GM12878 (cell line): ENCODE measurements around the gene FLT3LG. TPM values are rescaled to one million over a fixed set of nuclear protein-coding genes. Genes with fewer than 3 reads are reported as not detected.

ENCODE experiments used
- ATAC-seq: fragments of 200-7000 bp; cut with Tn5 transposase; 3 replicates; pipeline ENCODE4 v1.9.1; 2020; ENCODE audit warnings: mild to moderate bottlenecking, moderate library complexity
- BruUV-seq: library from RNA; stranded (reverse); fragments of 400-500 nt; replicated peaks from 2 replicates; lab custom pipeline; 2021; lab: Mats Ljungman, UMichigan
- CTCF ChIA-PET: fragments of 300-600 bp; sonication (Branson Sonifier 250); formaldehyde crosslinking; extraction: SDS; loops from one replicate; lab custom pipeline; 2021; ENCODE audit warnings: inconsistent platforms; lab: Yijun Ruan, JAX
- POLR2A ChIA-PET: fragments of 350-600 bp; formaldehyde crosslinking; extraction: SDS; loops from one replicate; lab custom pipeline; 2021; ENCODE audit warnings: inconsistent platforms; lab: Charles Lee
- RAD21 ChIA-PET: fragments of 300-600 bp; sonication (Branson Sonifier 250); formaldehyde crosslinking; loops from one replicate; lab custom pipeline; 2023; ENCODE audit warnings: antibody characterized with exemption; ENCODE audit not compliant: unreplicated experiment; lab: Charles Lee
- SMC1A ChIA-PET: fragments of 300-600 bp; sonication (Branson Sonifier 250); formaldehyde crosslinking; loops from one replicate; lab custom pipeline; 2023; ENCODE audit not compliant: unreplicated experiment, uncharacterized antibody; lab: Charles Lee
- DNase-seq: peaks from one replicate; pipeline ENCODE4 v3.0.0-alpha.2; 2011; ENCODE audit warnings: low read depth, low spot score
- FAIRE-seq: peaks from 3 replicates; lab custom pipeline; 2011; peaks lifted over from hg19 to GRCh38; lab: Jason Lieb, UNC
- H2AFZ ChIP-seq: 2 replicates; pipeline ENCODE4 v1.6.0; 2011; ENCODE audit warnings: low read depth, low read length, control low read depth; ENCODE audit not compliant: control insufficient read depth
- H3K27ac ChIP-seq: 2 replicates; pipeline ENCODE4 v1.5.1; 2011; ENCODE audit warnings: control low read depth; ENCODE audit not compliant: control insufficient read depth, insufficient read depth
- H3K27me3 ChIP-seq, 2 experiments: replicated peaks in 1 of 2; 2 replicates each; pipeline versions ENCODE4 v1.6.0 to v1.6.1; 2011; ENCODE audit warnings: low read length in 1 of 2; ENCODE audit not compliant: control insufficient read depth in 2 of 2, insufficient read depth in 2 of 2
- H3K36me3 ChIP-seq, 2 experiments: 2 replicates each; pipeline ENCODE4 v1.5.1; 2011; ENCODE audit warnings: low read length in 1 of 2; ENCODE audit not compliant: control insufficient read depth in 2 of 2, insufficient read depth in 2 of 2
- H3K4me1 ChIP-seq: 2 replicates; pipeline ENCODE4 v1.6.1; 2011; ENCODE audit warnings: mild to moderate bottlenecking, low read length, moderate library complexity, mixed read lengths; ENCODE audit not compliant: control insufficient read depth, insufficient read depth
- H3K4me2 ChIP-seq: 2 replicates; pipeline ENCODE4 v1.6.0; 2011; ENCODE audit warnings: control low read depth; ENCODE audit not compliant: control insufficient read depth, insufficient read depth
- H3K4me3 ChIP-seq: fragments of 200-600 bp; sonication (generic); 2 replicates; pipeline ENCODE4 v1.5.1; 2016
- H3K79me2 ChIP-seq: 2 replicates; pipeline ENCODE4 v1.6.0; 2011; ENCODE audit warnings: low read length; ENCODE audit not compliant: control insufficient read depth, insufficient read depth
- H3K9ac ChIP-seq: 2 replicates; pipeline ENCODE4 v1.8.0; 2011; ENCODE audit warnings: low read length, control low read depth, mixed read lengths; ENCODE audit not compliant: control insufficient read depth, insufficient read depth
- H3K9me3 ChIP-seq: replicated peaks from 3 replicates; pipeline ENCODE4 v1.5.1; 2011; ENCODE audit warnings: mild to moderate bottlenecking, low read length; ENCODE audit not compliant: control insufficient read depth, insufficient read depth
- H4K20me1 ChIP-seq: 2 replicates; pipeline ENCODE4 v1.6.0; 2011; ENCODE audit not compliant: control insufficient read depth, insufficient read depth
- BCLAF1 ChIP-seq: fragments of 450-650 bp; IDR thresholded peaks from 2 replicates; pipeline ENCODE4 v1.6.1; 2017; ENCODE audit warnings: antibody characterized with exemption, mild to moderate bottlenecking, moderate library complexity
- ETV6 ChIP-seq, 2 experiments: fragments of 450-650 bp in 1 of 2; IDR thresholded peaks in 1 of 2; conservative IDR thresholded peaks in 1 of 2; 2 replicates each; pipeline ENCODE4 v1.6.1; 2014; ENCODE audit warnings: antibody characterized with exemption in 1 of 2, borderline replicate concordance in 1 of 2, low read depth in 1 of 2, mild to moderate bottlenecking in 1 of 2, moderate library complexity in 1 of 2
- IKZF1 ChIP-seq: fragments of 450-650 bp; conservative IDR thresholded peaks from 2 replicates; pipeline ENCODE4 v1.6.1; 2017; ENCODE audit warnings: antibody characterized with exemption, mild to moderate bottlenecking
- MEF2A ChIP-seq: IDR thresholded peaks from 2 replicates; pipeline ENCODE4 v1.6.1; 2011; ENCODE audit warnings: low read depth, mild to moderate bottlenecking, low read length, moderate library complexity; ENCODE audit not compliant: insufficient read depth
- POLR2AphosphoS2 ChIP-seq: IDR thresholded peaks from 2 replicates; pipeline ENCODE4 v1.6.1; 2011; ENCODE audit warnings: low read depth, mild to moderate bottlenecking, low read length, improper control_type of control experiment, moderate library complexity
- POU2F2 ChIP-seq: IDR thresholded peaks from 3 replicates; pipeline ENCODE4 v1.6.1; 2011; ENCODE audit warnings: low read depth, mild to moderate bottlenecking, low read length, borderline replicate concordance
- SIX5 ChIP-seq: IDR thresholded peaks from 2 replicates; pipeline ENCODE4 v1.6.1; 2011; ENCODE audit warnings: mild to moderate bottlenecking, low read depth, low read length, moderate library complexity; ENCODE audit not compliant: severe bottlenecking
- ZNF274 ChIP-seq: IDR thresholded peaks from one replicate; pipeline ENCODE4 v1.8.0; 2011; ENCODE audit not compliant: insufficient read length, insufficient read depth
- WGBS: methylation state at CpG from one replicate; pipeline ENCODE4 v1.1.6; 2016; ENCODE audit warnings: low lambda C conversion rate; ENCODE audit not compliant: insufficient replicate concordance, insufficient coverage; ENCODE audit errors: missing lambda C conversion rate; 5-methylcytosine and 5-hydroxymethylcytosine counted together
- in situ Hi-C: fragments of 300-500 bp; cut with MboI; formaldehyde crosslinking; loops from 9 replicates; pipeline ENCODE4 v1.14.3; 2018; ENCODE audit warnings: mixed read lengths
- intact Hi-C: fragments of 100-400 bp; cut with micrococcal nuclease; formaldehyde crosslinking; loops from one replicate; pipeline ENCODE4 v1.14.2; 2022; ENCODE audit not compliant: unreplicated experiment
- polyA plus RNA-seq, 11 experiments: library from polyadenylated mRNA; depleted of rRNA in 4 of 11; unstranded in 6 of 11; stranded (reverse) in 5 of 11; fragments of >200 nt; fragmentation: Nextera tagmentation in 4 of 11; fragmentation: Illumina TruSeq in 1 of 11; extraction: Ambion mirVana in 4 of 11; extraction: Trizol in 1 of 11; gene quantifications; 1 replicate in 1 of 11; 2 replicates in 10 of 11; pipeline versions ENCODE4 v1.2.1 to v1.2.3, GENCODE V29; 2011 to 2016; ENCODE audit warnings: inconsistent platforms in 2 of 11, missing spikeins in 2 of 11, low read depth in 1 of 11
- total RNA-seq, 4 experiments: library from RNA; depleted of rRNA in 3 of 4; stranded (reverse); fragments of >200 nt in 3 of 4; fragmentation: Illumina TruSeq in 1 of 4; extraction: Trizol in 1 of 4; gene quantifications; 2 replicates each; pipeline versions ENCODE4 v1.2.1 to v1.2.3, GENCODE V29; 2013 to 2021

Gene FLT3LG
- total and polyA plus RNA-seq, 10 of the 15 experiments (the other 5 are each of a cell fraction or from before 2014, with no cell fraction given) = 0.68 to 13.1 (median 4.3) TPM

- H3K4me3 ChIP-seq = peak overlapping the region; percentile 79
- peak overlapping the region; percentile 91 for H3K4me2 ChIP-seq
- TF ChIP-seq POLR2AphosphoS2 (0 out of 2 replicates have a peak, but pooled peaks have one; percentile 50), MEF2A (no peak)
- TF ChIP-seq, all 136 proteins: peak for 1
- Histone ChIP-seq H2AFZ (no peak overlapping the region), H3K36me3 (peaks cover 14 to 25% of the 10 kb centered on the region in 2 experiments), H3K9ac (peak overlapping the region; percentile 32), H3K79me2 (peaks cover 30% of the 10 kb centered on the region), H4K20me1 (peaks cover 7% of the 10 kb centered on the region; the same call in 1 of the 2 replicates), H3K27ac (0 out of 2 replicates have a peak overlapping the region, but pooled peaks have one; percentile 11), H3K4me1 (peaks cover 35% of the 10 kb centered on the region), H3K27me3 (no peaks in the 10 kb centered on the region), H3K9me3 (no peaks in the 10 kb centered on the region; the same call in 2 of the 3 replicates)
- FAIRE-seq (no peak), DNase-seq (no peak), ATAC-seq (no peak)
- ChIA-PET SMC1A (no interaction called here), POLR2A (interaction anchor here (0.7 to 2.2 kb wide), 2 partner anchors 10 to 14 kb away, joined by 4 to 11 read pairs; partner anchors contain the start of gene RPL13A), RAD21 (interaction anchor here (2.0 kb wide), 1 partner anchor 178 kb away, joined by 4 read pairs; no protein-coding TSS in a partner anchor), CTCF (interaction anchor here (1.1 to 1.4 kb wide), 2 partner anchors 48 to 72 kb away, joined by 5 to 8 read pairs; no protein-coding TSS in a partner anchor)
- in situ Hi-C loops (loop anchor here (5.0 kb wide), 1 partner anchor 169 kb away; the partner anchor contains the start of genes BCL2L12 and IRF3), intact Hi-C loops (no loop called here)
- BruUV-seq = no TSS peak
- WGBS = 25% methylated on average over 7 of the region's 7 CpGs
These were observed 24.5 kb downstream of the FLT3LG start for GRCh38 chr19:49498475-49498874.

GRCh38 chr19:49499030-49499670, 25.1 kb downstream of the FLT3LG start:
- Histone ChIP-seq H4K20me1 (peaks cover 7% of the 10 kb centered on the region; the same call in 1 of the 2 replicates), H3K9ac (peak overlapping the region; percentile 32), H3K79me2 (peaks cover 30% of the 10 kb centered on the region), H3K9me3 (no peaks in the 10 kb centered on the region; the same call in 2 of the 3 replicates), H3K4me2 (peak overlapping the region; percentile 91), H3K27ac (0 out of 2 replicates have a peak overlapping the region, but pooled peaks have one; percentile 11), H2AFZ (no peak overlapping the region), H3K27me3 (no peaks in the 10 kb centered on the region), H3K36me3 (peaks cover 14 to 25% of the 10 kb centered on the region in 2 experiments), H3K4me3 (peak overlapping the region; percentile 79), H3K4me1 (peaks cover 35% of the 10 kb centered on the region)
- ChIA-PET SMC1A (no interaction called here), CTCF (interaction anchor here (1.1 to 1.4 kb wide), 2 partner anchors 48 to 71 kb away, joined by 5 to 8 read pairs; no protein-coding TSS in a partner anchor), RAD21 (interaction anchor here (1.2 kb wide), 1 partner anchor 75 kb away, joined by 4 read pairs; no protein-coding TSS in a partner anchor), POLR2A (interaction anchor here (1.5 to 2.2 kb wide), 2 partner anchors 11 to 142 kb away, joined by 4 to 11 read pairs; partner anchors contain the start of gene RPL13A)
- WGBS = 17% methylated on average over 19 of the region's 19 CpGs
- no TSS peak for BruUV-seq
- ATAC-seq (no peak), FAIRE-seq (no peak), DNase-seq (no peak)
- in situ Hi-C loops (loop anchor here (5.0 kb wide), 1 partner anchor 168 kb away; the partner anchor contains the start of genes BCL2L12 and IRF3), intact Hi-C loops (no loop called here)
- TF ChIP-seq SIX5 (no peak), ETV6 (conservative IDR thresholded peaks at IDR 0.05 in 1 of 2, IDR thresholded peaks at IDR 0.05 in 1 of 2; ENCODE audit: borderline replicate concordance in 1 of 2, low read depth in 1 of 2) (no peak), IKZF1 (no peak), ZNF274 (no peak), POU2F2 (no peak), BCLAF1 (no peak)
